Bronchial smooth muscle cell (primary cell): ENCODE data around the gene ZNF773. TPM values are rescaled to one million over a fixed set of nuclear protein-coding genes. Genes with fewer than 3 reads are reported as not detected.

Source experiments
- total RNA-seq: library from RNA; depleted of rRNA; stranded (reverse); fragments of >200 nt; gene quantifications from 2 replicates; pipeline ENCODE4 v1.2.1, GENCODE V29; 2014

Gene ZNF773
- 15.6 and 17.2 TPM in 2 replicates for total RNA-seq

DNA sequence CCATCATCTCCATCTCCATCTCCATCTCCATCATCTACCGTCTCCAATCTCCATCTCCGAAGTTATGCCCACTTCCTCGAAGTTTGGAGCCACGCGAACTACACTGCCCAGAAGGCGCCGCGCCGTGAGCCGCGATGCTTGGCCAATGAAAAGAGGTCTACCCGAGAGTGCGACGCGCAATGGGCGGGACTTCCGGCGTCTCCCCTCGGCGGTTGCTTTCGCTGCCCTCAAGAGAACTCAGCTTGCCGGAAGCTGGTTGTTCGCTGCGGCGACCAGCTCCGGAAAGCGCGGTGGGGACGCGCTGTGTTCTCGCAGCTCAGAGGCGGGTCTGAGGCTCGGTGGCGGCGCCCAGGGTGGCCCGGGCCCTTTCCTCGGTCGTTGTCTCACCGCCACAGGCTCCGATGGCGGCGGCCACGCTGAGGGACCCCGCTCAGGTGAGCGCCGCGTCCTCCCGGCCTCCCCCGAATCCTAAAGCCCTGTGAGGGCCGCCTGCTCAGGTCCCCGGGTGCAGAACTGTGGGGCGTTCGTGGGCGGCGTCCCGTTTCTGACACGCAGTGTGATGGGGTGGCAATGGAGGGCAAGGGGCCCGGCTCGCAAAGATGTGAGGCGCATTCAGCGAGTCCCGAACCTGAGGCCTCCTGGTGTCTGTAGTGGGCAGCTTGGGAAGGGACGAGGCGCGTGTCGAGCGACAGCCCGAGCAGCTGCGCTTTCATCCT lies at the start of gene ZNF773:
ZNF773 (plus strand) TSS at position 259 of the 716 bp plus-strand sequence; CDS start at position 402, 143 bp downstream.

DNA sequence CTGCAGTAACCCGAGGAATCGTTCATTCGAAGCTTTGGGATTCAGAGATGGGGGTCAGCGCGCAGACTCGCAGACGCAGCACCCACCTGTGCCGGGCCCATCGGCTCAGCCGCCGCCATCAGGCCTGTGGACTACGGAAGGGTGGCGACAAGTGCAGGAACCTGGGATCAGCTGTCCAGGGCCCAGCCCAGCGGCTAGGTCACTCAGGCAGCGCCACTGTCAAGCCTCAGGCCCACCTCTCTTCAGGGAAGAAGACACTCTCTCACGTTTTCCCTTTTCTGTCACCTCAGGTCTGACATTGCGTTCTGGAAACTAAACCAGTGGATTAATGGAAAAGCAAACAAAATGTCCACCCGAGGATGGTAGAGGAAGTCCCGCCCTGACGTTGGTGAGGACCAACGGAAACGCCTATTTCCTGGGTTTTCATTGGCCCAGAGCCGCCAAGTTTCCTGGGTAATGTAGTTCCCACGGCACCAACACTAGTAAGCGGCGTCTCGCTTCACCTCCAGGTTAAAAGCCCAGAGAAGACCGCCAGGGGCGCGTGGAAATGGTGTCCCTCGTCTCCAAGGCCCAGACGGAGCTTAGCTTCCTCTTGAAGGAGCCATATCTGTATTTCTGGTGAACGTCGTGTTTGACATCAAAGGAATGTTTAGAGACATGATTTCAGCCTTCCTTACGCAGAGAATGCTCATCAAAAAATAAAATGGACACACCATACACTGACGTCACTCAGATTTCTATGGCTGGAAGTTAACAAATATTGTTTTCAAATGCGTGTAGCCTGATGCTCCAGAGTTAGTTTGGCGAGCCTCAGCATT lies 22.3 kb upstream of the ZNF773 start, which contains the start of gene ZNF772:
ZNF772 (minus strand) TSS at position 376 of the 818 bp plus-strand sequence; CDS start at position 119, 257 bp downstream.

DNA sequence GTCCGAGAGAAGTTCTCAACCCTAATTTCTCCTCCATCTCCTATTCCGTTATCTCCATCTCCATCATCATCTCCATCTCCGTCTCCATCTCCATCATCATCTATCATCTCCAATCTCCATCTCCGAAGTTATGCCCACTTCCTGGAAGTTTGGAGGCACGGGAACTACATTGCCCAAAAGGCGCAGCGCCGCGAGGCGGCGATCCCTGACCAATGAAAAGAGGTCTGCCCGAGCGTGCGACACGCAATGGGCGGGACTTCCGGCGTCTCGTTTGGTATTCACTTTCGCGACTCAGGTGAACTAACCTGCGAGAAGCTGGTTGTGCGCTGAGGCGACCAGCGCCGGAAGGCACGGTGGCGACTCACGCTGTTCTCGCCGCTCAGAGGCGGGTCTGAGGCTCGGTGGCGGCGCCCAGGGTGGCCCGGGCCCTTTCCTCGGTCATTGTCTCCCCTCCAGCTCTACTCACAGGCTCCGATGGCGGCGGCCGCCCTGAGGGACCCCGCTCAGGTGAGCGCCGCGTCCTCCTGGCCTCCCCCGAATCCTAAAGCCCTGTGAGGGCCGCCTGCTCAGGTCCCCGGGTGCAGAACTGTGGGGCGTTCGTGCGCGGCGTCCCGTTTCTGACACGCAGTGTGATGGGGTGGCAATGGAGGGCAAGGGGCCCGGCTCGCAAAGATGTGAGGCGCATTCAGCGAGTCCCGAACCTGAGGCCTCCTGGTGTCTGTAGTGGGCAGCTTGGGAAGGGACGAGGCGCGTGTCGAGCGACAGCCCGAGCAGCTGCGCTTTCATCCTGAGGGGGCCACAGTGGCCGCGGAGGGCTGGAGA lies 12.1 kb upstream of the ZNF773 start, which contains the start of gene ZNF419:
ZNF419 (plus strand) TSS at position 274 of the 822 bp plus-strand sequence; CDS start at position 475, 201 bp downstream.

DNA sequence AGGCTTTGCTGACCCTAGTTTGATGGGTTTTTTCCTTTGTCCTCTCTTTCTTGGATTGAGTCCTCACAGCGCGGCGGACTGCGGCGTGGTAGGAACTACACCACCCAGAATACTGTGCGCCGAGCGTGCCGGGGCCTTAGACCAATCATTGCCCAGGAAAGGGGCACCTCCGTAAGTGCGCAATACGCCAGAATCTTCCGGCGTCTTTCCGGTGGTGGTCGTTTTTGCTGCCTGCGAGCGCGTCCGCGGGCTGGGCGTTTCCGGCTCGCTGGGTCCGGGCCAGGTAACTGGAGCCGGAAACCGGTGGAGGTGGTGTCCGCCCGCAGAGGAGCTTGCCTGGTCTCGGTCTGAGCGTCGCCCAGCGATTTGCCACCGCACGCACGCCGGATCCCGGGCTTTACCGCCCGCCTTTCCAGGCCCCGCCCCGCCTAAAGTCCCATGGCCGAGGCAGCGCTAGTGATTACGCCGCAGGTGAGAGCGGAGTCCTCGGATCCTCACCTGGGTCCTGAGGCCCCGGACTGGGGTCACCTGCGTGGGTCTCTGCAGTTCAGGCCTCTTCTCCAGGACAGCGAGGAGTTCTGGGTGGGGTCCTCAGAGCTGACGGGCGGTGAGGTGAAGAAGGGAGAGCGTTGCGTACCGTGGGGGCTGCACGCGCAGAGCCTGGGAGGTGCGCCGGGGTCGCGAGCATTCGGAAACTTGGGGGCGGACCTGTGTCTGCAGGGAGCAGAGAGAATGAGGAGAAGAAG lies 27.6 kb downstream of the ZNF773 start, which contains the start of gene ZNF549:
ZNF549 (plus strand) TSS at position 221 of the 746 bp plus-strand sequence; CDS start at position 439, 218 bp downstream.

Other genes with a start within 250 kb of the ZNF773 start
- 43.7 and 67.3 TPM in 2 replicates for gene ZNF460, start 219.5 kb upstream of the ZNF773 start, total RNA-seq
- gene ZNF543, start 179.5 kb upstream of the ZNF773 start, total RNA-seq = 7.1 and 7.3 TPM in 2 replicates
- gene ZNF304, start 148.7 kb upstream of the ZNF773 start, total RNA-seq = 9.1 and 13.6 TPM in 2 replicates
- 11.9 and 12.9 TPM in 2 replicates for gene TRAPPC2B, start 136.4 kb upstream of the ZNF773 start, total RNA-seq
- gene ZNF547, start 136.4 kb upstream of the ZNF773 start, total RNA-seq = 4.6 and 8.1 TPM in 2 replicates
- gene ZNF548, start 110.1 kb upstream of the ZNF773 start, total RNA-seq = 20.3 and 27.6 TPM in 2 replicates
- gene ZNF17, start 88.8 kb upstream of the ZNF773 start, total RNA-seq = 10.6 and 17.0 TPM in 2 replicates
- 6.8 and 8.3 TPM in 2 replicates for gene ZNF749, start 64.6 kb upstream of the ZNF773 start, total RNA-seq
- gene VN1R1, start 42.8 kb upstream of the ZNF773 start, total RNA-seq = 0.34 and 0.95 TPM in 2 replicates
- gene ZNF772, start 22.4 kb upstream of the ZNF773 start, total RNA-seq = 13.3 and 22.4 TPM in 2 replicates
- gene ZNF419, start 12.2 kb upstream of the ZNF773 start, total RNA-seq = 14.2 and 14.5 TPM in 2 replicates
- 4.3 and 5.4 TPM in 2 replicates for gene ZNF549, start 27.4 kb downstream of the ZNF773 start, total RNA-seq
- 8.6 and 8.8 TPM in 2 replicates for gene ZNF550, start 59.9 kb downstream of the ZNF773 start, total RNA-seq
- gene ZNF416, start 79.0 kb downstream of the ZNF773 start, total RNA-seq = 4.4 and 5.5 TPM in 2 replicates
- gene ZIK1, start 84.2 kb downstream of the ZNF773 start, total RNA-seq = 5.2 and 7.7 TPM in 2 replicates
- 1.6 and 3.0 TPM in 2 replicates for gene ZNF530, start 99.9 kb downstream of the ZNF773 start, total RNA-seq
- gene ZNF134, start 114.3 kb downstream of the ZNF773 start, total RNA-seq = 15.9 and 19.7 TPM in 2 replicates
- 8.8 and 11.2 TPM in 2 replicates for gene ZNF211, start 133.2 kb downstream of the ZNF773 start, total RNA-seq
- gene ZSCAN4, start 169.0 kb downstream of the ZNF773 start, total RNA-seq = not detected in 2 replicates
- 4.4 and 4.6 TPM in 2 replicates for gene ZNF551, start 182.0 kb downstream of the ZNF773 start, total RNA-seq
- gene ZNF154, start 209.3 kb downstream of the ZNF773 start, total RNA-seq = 2.8 and 6.1 TPM in 2 replicates
- gene ZNF671, start 227.7 kb downstream of the ZNF773 start, total RNA-seq = 12.0 and 12.1 TPM in 2 replicates
- 16.1 and 17.8 TPM in 2 replicates for gene ZNF776, start 246.9 kb downstream of the ZNF773 start, total RNA-seq